GM21390 (cell line): ENCODE measurements around the gene MAD1L1.
A peak's percentile ranks its signal among the peaks of the same experiment; 100 is the strongest.

ENCODE experiments used
- ATAC-seq: cut with Tn5 transposase; IDR thresholded peaks from one replicate; pipeline ENCODE4 v1.9.1; 2021; ENCODE audit not compliant: unreplicated experiment

The MAD1L1 gene

DNA sequence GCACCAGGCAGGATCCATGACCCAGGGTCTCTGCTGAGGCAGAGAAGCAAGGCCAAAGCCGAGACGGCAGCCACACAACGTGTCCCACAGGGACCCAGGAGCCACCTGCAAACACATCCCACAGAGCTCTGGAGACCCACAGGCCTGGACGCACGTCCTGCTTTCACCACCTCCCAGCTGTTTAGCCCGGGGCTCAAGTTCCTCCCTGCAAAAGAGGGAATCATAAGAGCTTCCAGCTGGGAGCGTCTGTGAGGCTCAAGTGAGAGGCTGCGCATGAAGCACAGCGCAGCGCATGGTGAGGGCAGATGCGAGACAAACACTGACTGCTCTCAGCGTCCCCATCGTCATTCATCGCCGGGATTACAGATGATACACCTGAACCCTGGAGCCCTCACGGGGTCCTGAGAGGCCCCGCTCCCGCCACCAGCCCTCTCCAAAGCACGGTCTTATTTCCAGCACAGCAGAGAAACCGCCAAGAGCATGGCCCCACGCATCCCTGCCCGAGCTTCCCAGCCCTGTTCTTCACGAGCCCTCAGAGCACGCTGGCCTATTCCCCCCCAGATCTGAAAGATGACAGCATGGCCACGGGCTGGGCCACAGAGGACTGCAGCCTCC lies 88.7 kb downstream of the MAD1L1 start:
- no peak for ATAC-seq

GRCh38 chr7:2143450-2143849 lies 89.3 kb downstream of the MAD1L1 start:
- no peak for ATAC-seq

DNA sequence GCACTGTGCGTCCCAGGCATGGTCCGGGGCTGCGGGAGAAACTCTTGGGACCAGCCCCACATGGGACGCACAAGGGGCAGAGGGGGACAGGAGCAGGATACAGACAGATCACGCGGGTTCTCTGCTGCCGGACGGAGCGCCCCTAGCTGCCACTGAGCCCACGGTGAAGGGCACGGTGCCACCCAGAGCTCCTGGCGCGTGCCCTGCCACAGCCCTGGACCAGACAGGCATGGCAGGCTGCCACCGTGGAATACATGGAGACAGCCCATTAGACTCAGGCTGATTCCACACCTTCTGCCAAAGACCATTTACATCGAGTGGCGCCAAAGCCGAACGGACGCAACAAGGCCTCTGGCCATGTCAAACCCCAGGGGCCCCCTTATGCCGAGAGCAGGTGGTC lies 90.4 kb downstream of the MAD1L1 start:
- ATAC-seq = no peak

DNA sequence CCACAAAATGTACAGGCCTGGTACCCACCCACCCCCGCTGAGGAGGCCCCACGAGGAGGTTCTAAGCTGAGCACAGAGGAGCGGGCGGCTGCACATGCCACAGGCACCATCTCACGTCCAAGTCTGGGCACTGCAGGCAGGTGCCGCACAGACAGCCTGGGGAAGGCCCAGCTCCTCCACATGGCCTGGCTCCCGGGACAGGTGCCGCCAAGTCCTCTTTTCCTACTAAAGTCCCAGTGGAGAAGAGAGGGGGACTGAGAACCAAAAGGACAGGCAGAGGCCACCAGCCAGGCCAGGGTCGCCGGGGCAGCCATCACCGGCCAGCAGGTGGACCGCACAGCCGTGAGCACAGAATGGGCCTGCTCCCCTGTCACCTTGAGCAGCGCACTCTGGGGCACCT lies 91.1 kb downstream of the MAD1L1 start:
- no peak for ATAC-seq

DNA sequence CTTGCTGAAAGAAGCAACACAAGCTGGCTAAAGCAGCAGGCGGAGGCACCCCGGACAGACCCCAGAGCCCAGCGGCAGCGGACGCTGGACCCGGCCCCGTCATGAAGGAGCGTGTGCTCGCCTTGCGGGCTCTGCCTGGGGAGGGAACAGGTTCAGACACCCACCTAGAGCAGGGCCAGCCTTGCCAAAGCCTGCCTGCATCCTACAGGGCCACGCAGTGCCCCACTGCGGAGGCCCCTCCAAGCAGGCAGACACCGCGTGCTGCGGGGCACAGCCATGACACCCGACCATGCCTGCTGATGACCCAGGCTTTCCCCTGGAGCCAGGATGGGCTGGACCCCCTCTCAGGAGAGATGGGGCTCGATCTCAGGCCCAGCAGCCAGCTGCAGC lies 91.7 kb downstream of the MAD1L1 start:
- no peak for ATAC-seq

DNA sequence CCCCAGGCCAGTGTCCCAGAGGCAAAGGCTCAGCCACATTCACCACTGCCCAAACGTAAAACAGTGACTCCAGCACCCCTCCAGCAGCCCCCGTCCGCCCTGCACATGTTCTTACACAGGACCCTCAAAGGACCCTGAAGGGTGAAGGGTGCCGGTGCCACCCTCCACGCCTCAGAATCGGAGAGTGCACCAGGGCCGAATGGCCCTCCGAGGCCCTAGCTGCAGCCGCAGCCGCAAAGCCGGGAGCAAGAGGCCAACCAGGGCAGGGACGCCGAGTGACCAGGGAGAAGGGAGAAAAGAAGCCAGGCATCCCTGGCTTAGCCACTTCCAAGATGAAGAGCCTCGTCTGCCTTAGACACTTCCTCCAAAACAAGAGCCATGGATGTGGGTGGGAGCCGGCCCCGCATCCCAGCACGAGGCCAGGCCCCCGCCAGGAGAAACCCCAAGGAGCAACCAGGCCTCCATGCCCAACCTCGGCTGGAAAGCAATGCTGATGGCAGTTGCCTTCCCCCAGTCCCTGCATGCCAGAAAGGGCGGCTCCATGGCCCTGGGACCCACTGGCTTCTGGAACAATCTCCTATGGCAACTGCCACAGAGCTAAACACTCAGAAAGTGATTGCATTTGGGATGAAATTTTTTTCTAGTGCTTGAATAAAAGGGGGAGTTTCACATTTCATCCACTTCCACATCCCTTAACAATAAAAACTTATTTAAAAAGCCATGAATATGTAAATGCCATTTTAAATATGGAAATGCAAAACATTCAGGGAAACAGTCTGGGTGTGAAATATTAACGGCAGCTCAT lies 92.3 kb downstream of the MAD1L1 start:
- ATAC-seq = no peak

- no peak for ATAC-seq
Measured at GRCh38 chr7:2139004-2139699, 93.6 kb downstream of the MAD1L1 start.

GRCh38 chr7:2138146-2138765 lies 94.5 kb downstream of the MAD1L1 start:
- ATAC-seq = peak; percentile 74

- ATAC-seq = no peak
Measured at GRCh38 chr7:2134740-2135139, 98.0 kb downstream of the MAD1L1 start.

- no peak for ATAC-seq
Measured at GRCh38 chr7:2132243-2132642, 100.5 kb downstream of the MAD1L1 start.

- ATAC-seq = no peak
Measured at GRCh38 chr7:2131800-2132199, 100.9 kb downstream of the MAD1L1 start.

GRCh38 chr7:2131341-2131740 lies 101.4 kb downstream of the MAD1L1 start:
- no peak for ATAC-seq

GRCh38 chr7:2130096-2130375 lies 102.7 kb downstream of the MAD1L1 start:
- no peak for ATAC-seq

DNA sequence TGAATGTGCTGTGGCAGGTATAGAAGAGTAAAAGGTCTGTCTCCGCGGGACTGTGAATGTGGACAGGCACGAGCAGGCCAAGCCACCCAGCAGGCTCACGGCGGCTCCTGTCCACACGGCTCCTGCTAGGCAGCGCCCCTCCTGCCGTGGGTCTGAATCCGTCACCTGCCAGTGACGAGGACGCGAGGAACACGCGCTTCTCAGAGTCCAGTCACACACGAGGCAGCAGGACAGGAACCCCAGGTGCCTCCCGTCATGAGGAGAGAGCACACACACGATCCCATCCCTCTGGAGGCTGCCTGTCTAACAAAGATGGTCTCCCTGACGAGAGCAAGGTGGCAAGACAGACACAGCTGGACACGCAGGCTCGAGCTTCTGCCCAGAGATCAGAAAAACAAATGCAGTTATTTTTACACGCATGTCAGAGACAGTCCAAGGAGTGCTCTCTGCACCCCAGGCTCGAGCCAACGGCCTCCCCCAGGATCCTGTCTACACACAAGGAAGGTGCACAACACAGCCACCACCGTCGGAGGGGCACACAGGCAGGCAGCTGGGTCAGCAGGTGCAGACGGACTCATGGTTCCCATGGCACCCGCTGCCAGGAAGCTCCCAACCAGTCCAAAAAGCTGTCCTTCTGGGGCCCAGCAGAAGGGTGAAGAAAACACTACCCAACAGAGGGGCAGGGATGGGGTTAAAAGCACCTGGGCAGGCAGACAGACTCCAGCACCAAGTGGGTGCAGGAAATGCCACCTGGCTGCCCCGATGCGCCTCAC lies 103.2 kb downstream of the MAD1L1 start:
- ATAC-seq = no peak

DNA sequence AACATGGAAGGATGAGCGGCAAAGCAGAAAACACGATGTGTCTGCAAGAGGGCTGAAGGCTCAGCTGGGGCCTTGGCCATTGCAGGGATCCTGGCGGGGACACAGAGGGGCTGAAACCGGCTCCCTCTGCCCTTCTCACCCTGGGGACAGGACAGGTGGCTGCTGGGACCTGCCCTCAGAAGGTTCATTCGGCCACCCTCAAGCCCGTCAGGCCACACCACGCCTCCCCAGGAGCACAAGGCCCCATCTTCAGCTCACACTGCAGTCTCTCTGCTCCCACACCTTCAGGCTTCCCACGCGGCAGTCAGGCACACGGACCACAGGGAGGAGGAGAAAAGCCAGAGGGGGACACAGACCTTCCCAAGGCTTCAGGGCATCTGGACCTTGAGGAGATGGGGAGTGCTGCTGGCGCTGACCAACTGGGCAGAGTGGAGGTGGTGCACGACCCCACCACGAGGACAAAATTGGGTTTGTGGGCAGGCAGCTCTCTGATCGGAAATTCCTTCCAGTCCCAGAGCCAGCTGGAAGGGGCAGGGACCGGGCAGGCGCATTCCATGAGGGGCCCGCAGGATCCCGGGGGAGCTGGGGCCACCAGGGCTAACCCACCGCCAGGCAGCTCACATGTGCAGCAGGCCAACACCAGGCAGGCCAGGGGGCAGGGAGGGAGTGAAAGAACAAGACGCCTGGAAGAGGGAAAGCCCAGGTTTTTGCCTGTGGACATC lies 104.0 kb downstream of the MAD1L1 start:
- ATAC-seq = no peak

DNA sequence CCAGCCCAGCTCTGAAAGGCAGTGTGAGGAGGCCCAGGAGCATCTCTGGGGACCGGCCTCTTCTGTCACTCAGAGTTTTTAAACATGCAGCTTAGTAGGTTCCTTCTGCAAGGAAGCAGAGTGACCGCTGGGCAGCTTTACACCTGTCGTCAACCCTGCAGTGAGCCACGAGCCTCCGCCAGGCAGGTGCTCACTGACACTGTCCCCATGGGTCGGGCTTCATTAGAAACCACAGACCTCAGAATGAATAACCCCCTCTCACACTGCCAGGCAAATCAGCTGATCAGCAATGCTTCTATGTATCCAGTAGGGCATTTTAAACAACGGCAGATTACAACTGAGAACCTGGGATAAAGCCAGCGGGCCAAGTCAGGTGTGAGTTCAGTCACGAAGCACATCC lies 106.1 kb downstream of the MAD1L1 start:
- ATAC-seq = no peak

GRCh38 chr7:2125931-2126330 lies 106.8 kb downstream of the MAD1L1 start:
- no peak for ATAC-seq

GRCh38 chr7:2124604-2125345 lies 108.0 kb downstream of the MAD1L1 start:
- no peak for ATAC-seq

DNA sequence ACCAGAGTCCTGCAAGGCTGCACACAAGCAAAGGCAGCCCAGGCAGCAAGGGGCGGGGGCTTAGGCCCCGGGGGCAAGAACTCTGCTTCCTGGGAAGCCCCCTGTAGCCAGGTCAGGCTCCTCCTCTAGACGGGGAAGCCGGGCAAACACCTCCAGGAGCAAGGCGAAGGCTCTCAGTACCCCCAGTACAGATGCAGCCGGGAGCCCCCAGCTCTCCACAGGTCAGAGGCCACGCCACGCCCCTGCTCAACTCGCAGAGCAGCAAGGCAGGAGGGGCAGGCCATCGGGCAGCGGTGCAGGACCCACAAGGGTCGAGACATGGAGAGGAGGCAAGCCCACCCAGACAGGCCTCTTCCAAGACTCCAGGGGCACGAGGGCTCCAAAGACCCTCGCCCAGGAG lies 108.8 kb downstream of the MAD1L1 start:
- ATAC-seq = no peak

- no peak for ATAC-seq
Measured at GRCh38 chr7:2123360-2123759, 109.4 kb downstream of the MAD1L1 start.
